Gastroesophageal sphincter (tissue), 4 donors: ENCODE data around the gene CPNE4. TPM values are rescaled to one million over a fixed set of nuclear protein-coding genes. Genes with fewer than 3 reads are reported as not detected.

ENCODE experiments used
- ATAC-seq: fragments of 150-250 bp; one replicate; pipeline ENCODE4 v1.9.1; 2016; ENCODE audit warnings: mild to moderate bottlenecking, moderate library complexity
- H3K27ac ChIP-seq, 4 donors: fragments of 200-600 bp; sonication (generic) in 3 of 4; 1 replicate in 3 of 4; 2 replicates in 1 of 4; pipeline ENCODE4 v1.5.1; 2016 to 2019
- H3K27me3 ChIP-seq: fragments of 200-600 bp; sonication (generic); one replicate; pipeline ENCODE4 v1.5.1; 2019
- H3K36me3 ChIP-seq, 2 donors: fragments of 200-600 bp; sonication (generic); one replicate each; pipeline ENCODE4 v1.5.1; 2019; ENCODE audit warnings: control low read depth in 1 of 2
- H3K4me1 ChIP-seq, 3 donors: fragments of 200-600 bp; sonication (generic); 1 replicate in 2 of 3; 2 replicates in 1 of 3; pipeline ENCODE4 v1.5.1; 2016 to 2019; ENCODE audit warnings: control low read depth in 2 of 3
- H3K4me3 ChIP-seq, 2 donors: fragments of 200-600 bp; sonication (generic); one replicate each; pipeline ENCODE4 v1.5.1; 2019; ENCODE audit warnings: mild to moderate bottlenecking in 1 of 2, moderate library complexity in 1 of 2
- H3K9me3 ChIP-seq, 3 donors: fragments of 200-600 bp; sonication (generic); one replicate each; pipeline ENCODE4 v1.5.1; 2017 to 2019; ENCODE audit warnings: control low read depth in 2 of 3
- EP300 ChIP-seq: sonication (generic); formaldehyde crosslinking; IDR thresholded peaks from one replicate; pipeline ENCODE4 v1.6.1; 2017; ENCODE audit warnings: antibody characterized with exemption, mild to moderate bottlenecking
- POLR2A ChIP-seq, 2 donors: fragments of 450-650 bp; IDR thresholded peaks; one replicate each; pipeline ENCODE4 v1.6.1; 2017; ENCODE audit warnings: antibody characterized with exemption in 2 of 2, mild to moderate bottlenecking in 2 of 2, moderate library complexity in 1 of 2
- POLR2AphosphoS5 ChIP-seq: sonication (generic); formaldehyde crosslinking; IDR thresholded peaks from one replicate; pipeline ENCODE4 v1.6.1; 2017; ENCODE audit warnings: antibody characterized with exemption
- WGBS, 2 donors: methylation state at CpG; one replicate each; pipeline ENCODE4 v1.1.5; 2018; ENCODE audit warnings: low coverage in 1 of 2; 5-methylcytosine and 5-hydroxymethylcytosine counted together
- total RNA-seq, 4 donors: library from RNA; depleted of rRNA; stranded (reverse); fragments of >200 nt; gene quantifications; one replicate each; pipeline ENCODE4 v1.1.0, GENCODE V29; 2016
- TF ChIP-seq, protein P1 (sequence below), 4 experiments: fragments of 200-600 bp in 2 of 4; fragments of 450-650 bp in 2 of 4; sonication (generic) in 1 of 4; IDR thresholded peaks; one replicate each; pipeline ENCODE4 v1.5.1; 2017 to 2019; ENCODE audit warnings: antibody characterized with exemption in 4 of 4, mild to moderate bottlenecking in 2 of 4, moderate library complexity in 2 of 4

Gene CPNE4
- total RNA-seq, 4 donors from 2014 or later, result not detected

GRCh38 chr3:131702146-131702545, 332.7 kb downstream of the CPNE4 start:
- ATAC-seq, result no peak
- Histone ChIP-seq H3K27me3 (peaks cover 1% of the 10 kb centered on the region), H3K4me1 (no peaks in the 10 kb centered on the region), H3K27ac (no peak overlapping the region), H3K4me3 (no peak overlapping the region), H3K9me3 (no peaks in the 10 kb centered on the region), H3K36me3 (no peaks in the 10 kb centered on the region)
- TF ChIP-seq POLR2AphosphoS5 (no peak), POLR2A (IDR thresholded peaks at IDR 0.05) (no peak)
- WGBS, 2 donors, result 87% methylated on average over 2 of the region's 2 CpGs; no CpG with 5 or more reads in 1 of the 2 donors

DNA sequence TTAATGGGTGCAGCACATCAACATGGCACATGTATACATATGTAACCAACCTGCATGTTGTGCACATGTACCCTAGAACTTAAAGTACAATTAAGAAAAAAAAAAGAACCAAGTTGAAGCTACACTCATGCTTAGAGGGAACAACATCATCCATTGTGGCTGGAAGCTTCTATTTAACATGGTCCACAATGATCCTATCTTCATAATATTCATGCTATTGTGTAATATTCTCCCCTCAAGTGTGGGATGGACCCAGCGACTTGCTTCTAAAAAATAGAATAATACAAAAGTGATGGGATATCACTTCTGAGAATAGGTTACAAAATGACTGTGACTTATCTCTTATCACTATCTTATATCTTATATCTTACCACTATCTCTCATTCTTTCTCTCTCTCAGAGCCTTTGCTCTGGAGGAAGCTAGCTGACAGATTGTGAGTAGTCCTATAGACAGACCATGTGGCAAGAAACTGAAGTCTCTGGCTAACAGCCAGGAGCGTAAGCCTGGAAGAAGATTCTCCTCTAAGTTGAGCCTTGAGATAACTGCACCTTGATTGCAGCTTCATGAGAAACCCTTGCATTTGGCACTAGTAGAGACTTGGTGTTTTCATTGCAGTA, 333.6 kb downstream of the CPNE4 start:
- Histone ChIP-seq H3K4me3 (no peak overlapping the region), H3K36me3 (no peaks in the 10 kb centered on the region), H3K9me3 (no peaks in the 10 kb centered on the region), H3K4me1 (no peaks in the 10 kb centered on the region), H3K27ac (no peak overlapping the region), H3K27me3 (no peaks in the 10 kb centered on the region)
- 56 to 86% methylated on average over 1 to 2 of the region's 2 CpGs for WGBS, 2 donors
- no peak for ATAC-seq
- TF ChIP-seq POLR2A (IDR thresholded peaks at IDR 0.05) (no peak), POLR2AphosphoS5 (no peak)

DNA sequence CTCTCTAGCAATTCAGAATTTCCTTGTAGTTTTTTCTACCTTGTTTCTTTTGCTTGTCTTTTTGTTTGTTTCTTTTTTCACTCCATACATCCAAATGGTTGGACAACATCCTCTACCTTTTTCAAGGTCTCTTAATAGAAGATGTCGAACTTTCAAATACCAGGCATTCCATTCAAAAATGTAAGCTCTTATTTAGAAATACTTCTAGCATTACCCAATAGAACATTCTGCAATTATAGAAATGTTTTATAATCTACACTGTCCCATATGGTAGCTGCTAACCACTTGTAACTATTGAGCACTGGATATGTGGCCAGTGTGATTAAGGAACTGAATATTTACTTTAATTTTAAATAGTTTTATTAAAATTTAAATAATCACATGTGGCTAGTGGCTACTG, 335.8 kb downstream of the CPNE4 start:
- Histone ChIP-seq H3K4me1 (no peaks in the 10 kb centered on the region), H3K27me3 (no peaks in the 10 kb centered on the region), H3K4me3 (no peak overlapping the region), H3K9me3 (no peaks in the 10 kb centered on the region), H3K36me3 (no peaks in the 10 kb centered on the region), H3K27ac (no peak overlapping the region)
- no peak for ATAC-seq
- no peak for TF ChIP-seq POLR2A (IDR thresholded peaks at IDR 0.05)
- TF ChIP-seq EP300, result no peak
- 77 to 89% methylated on average over 1 of the region's 1 CpG for WGBS, 2 donors

GRCh38 chr3:131694376-131694775, 340.4 kb downstream of the CPNE4 start:
- H3K27ac ChIP-seq, result no peak overlapping the region
- no peak for ATAC-seq

DNA sequence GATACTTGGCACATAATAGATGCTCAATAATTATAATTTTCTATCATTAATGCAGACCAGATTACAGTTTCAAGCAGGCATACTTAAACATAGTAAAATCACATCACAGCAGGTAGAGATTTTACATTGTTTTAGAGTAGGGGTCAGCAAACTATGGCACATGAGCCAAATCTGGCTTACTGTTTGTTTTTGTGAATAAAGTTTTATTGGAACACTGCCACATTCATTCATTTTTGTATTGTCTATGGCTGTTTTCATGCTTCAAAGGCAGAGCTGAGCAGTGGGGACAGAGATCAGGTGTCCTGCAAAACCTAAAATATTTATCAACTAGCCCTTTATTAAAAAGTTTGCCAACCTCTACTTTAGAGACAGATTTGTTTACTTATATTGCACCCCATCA, 342.5 kb downstream of the CPNE4 start:
- no peaks in the 10 kb centered on the region for H3K27me3 ChIP-seq
- no peak for TF ChIP-seq EP300
- TF ChIP-seq, protein P1, sequence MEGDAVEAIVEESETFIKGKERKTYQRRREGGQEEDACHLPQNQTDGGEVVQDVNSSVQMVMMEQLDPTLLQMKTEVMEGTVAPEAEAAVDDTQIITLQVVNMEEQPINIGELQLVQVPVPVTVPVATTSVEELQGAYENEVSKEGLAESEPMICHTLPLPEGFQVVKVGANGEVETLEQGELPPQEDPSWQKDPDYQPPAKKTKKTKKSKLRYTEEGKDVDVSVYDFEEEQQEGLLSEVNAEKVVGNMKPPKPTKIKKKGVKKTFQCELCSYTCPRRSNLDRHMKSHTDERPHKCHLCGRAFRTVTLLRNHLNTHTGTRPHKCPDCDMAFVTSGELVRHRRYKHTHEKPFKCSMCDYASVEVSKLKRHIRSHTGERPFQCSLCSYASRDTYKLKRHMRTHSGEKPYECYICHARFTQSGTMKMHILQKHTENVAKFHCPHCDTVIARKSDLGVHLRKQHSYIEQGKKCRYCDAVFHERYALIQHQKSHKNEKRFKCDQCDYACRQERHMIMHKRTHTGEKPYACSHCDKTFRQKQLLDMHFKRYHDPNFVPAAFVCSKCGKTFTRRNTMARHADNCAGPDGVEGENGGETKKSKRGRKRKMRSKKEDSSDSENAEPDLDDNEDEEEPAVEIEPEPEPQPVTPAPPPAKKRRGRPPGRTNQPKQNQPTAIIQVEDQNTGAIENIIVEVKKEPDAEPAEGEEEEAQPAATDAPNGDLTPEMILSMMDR (IDR thresholded peaks at IDR 0.05), result no peak
- TF ChIP-seq POLR2A (IDR thresholded peaks at IDR 0.05), result no peak
- no peak for TF ChIP-seq POLR2AphosphoS5
- no peaks in the 10 kb centered on the region for H3K9me3 ChIP-seq
- H3K4me3 ChIP-seq, result no peak overlapping the region
- no peak for ATAC-seq
- H3K4me1 ChIP-seq, result no peaks in the 10 kb centered on the region
- H3K27ac ChIP-seq, result no peak overlapping the region
- H3K36me3 ChIP-seq, result no peaks in the 10 kb centered on the region

More at GRCh38 chr3:131694376-131694775, 340.4 kb downstream of the CPNE4 start:
- no peaks in the 10 kb centered on the region for H3K36me3 ChIP-seq
- H3K9me3 ChIP-seq, result no peaks in the 10 kb centered on the region
- no peak for TF ChIP-seq EP300
- TF ChIP-seq, protein P1 (IDR thresholded peaks at IDR 0.05), result no peak
- WGBS, 2 donors, result 71% methylated on average over 2 of the region's 4 CpGs
- H3K27me3 ChIP-seq, result no peaks in the 10 kb centered on the region
- H3K4me3 ChIP-seq, result no peak overlapping the region
- no peaks in the 10 kb centered on the region for H3K4me1 ChIP-seq

- WGBS, 2 donors, result 75 to 78% methylated on average over 6 of the region's 6 CpGs
- Histone ChIP-seq H3K27ac (no peak overlapping the region), H3K27me3 (no peaks in the 10 kb centered on the region), H3K9me3 (no peaks in the 10 kb centered on the region), H3K4me3 (no peak overlapping the region), H3K36me3 (no peaks in the 10 kb centered on the region), H3K4me1 (no peaks in the 10 kb centered on the region)
- TF ChIP-seq EP300 (no peak), POLR2A (IDR thresholded peaks at IDR 0.05) (no peak), POLR2AphosphoS5 (no peak)
- TF ChIP-seq, protein P1 (IDR thresholded peaks at IDR 0.05), result no peak
- ATAC-seq, result no peak
These were observed 344.0 kb downstream of the CPNE4 start for GRCh38 chr3:131690800-131691199.
